Neuronal stem cell (in vitro differentiated cells): ENCODE measurements around the gene COL5A3. TPM values are rescaled to one million over a fixed set of nuclear protein-coding genes. Genes with fewer than 3 reads are reported as not detected.

Source experiments
- DNase-seq: peaks from one replicate; pipeline ENCODE4 v3.0.0-alpha.2; 2013; ENCODE audit warnings: low spot score
- H2AFZ ChIP-seq: one replicate; pipeline ENCODE4 v1.6.1; 2013; ENCODE audit warnings: mild to moderate bottlenecking, low read length, inconsistent platforms
- H2AK5ac ChIP-seq: 2 replicates; pipeline ENCODE4 v1.6.1; 2013; ENCODE audit warnings: low read depth, mild to moderate bottlenecking, inconsistent platforms, low read length, moderate library complexity, mixed read lengths
- H2BK120ac ChIP-seq: 2 replicates; pipeline ENCODE4 v1.6.1; 2013; ENCODE audit warnings: low read depth, mild to moderate bottlenecking, inconsistent platforms, low read length, moderate library complexity, mixed read lengths
- H2BK12ac ChIP-seq: one replicate; pipeline ENCODE4 v1.6.1; 2013; ENCODE audit warnings: low read length, inconsistent platforms
- H2BK15ac ChIP-seq: 2 replicates; pipeline ENCODE4 v1.6.1; 2013; ENCODE audit warnings: mild to moderate bottlenecking, low read length, inconsistent platforms, mixed read lengths
- H2BK5ac ChIP-seq: one replicate; pipeline ENCODE4 v1.6.1; 2013; ENCODE audit warnings: inconsistent platforms, mild to moderate bottlenecking, low read length, moderate library complexity
- H3K14ac ChIP-seq: one replicate; pipeline ENCODE4 v1.6.1; 2013; ENCODE audit warnings: low read length, inconsistent platforms
- H3K18ac ChIP-seq: 2 replicates; pipeline ENCODE4 v1.6.1; 2013; ENCODE audit warnings: low read length, inconsistent platforms
- H3K23ac ChIP-seq: 2 replicates; pipeline ENCODE4 v1.6.1; 2013; ENCODE audit warnings: low read depth, mild to moderate bottlenecking, mixed read lengths, low read length, inconsistent platforms; ENCODE audit not compliant: poor library complexity
- H3K27ac ChIP-seq: replicated peaks from 3 replicates; pipeline ENCODE4 v1.5.1; 2013; ENCODE audit warnings: low read length, inconsistent platforms
- H3K27me3 ChIP-seq, 3 experiments: 2 replicates each; pipeline ENCODE4 v1.6.1; 2013; ENCODE audit warnings: low read length in 3 of 3, mild to moderate bottlenecking in 2 of 3, inconsistent platforms in 1 of 3, low read depth in 1 of 3, mixed read lengths in 1 of 3, moderate library complexity in 1 of 3; ENCODE audit not compliant: control insufficient read depth in 3 of 3, insufficient read depth in 3 of 3
- H3K36me3 ChIP-seq, 2 donors: replicated peaks in 1 of 2; 2 replicates each; pipeline ENCODE4 v1.6.1; 2013; ENCODE audit warnings: low read length in 2 of 2; ENCODE audit not compliant: control insufficient read depth in 2 of 2, insufficient read depth in 2 of 2
- H3K4ac ChIP-seq: 2 replicates; pipeline ENCODE4 v1.6.1; 2013; ENCODE audit warnings: inconsistent platforms, mild to moderate bottlenecking, low read length, moderate library complexity
- H3K4me1 ChIP-seq, 2 donors: 1 replicate in 1 of 2; 2 replicates in 1 of 2; pipeline ENCODE4 v1.6.1; 2013; ENCODE audit warnings: low read length in 2 of 2, low read depth in 1 of 2; ENCODE audit not compliant: control insufficient read depth in 2 of 2, insufficient read depth in 1 of 2
- H3K4me2 ChIP-seq: one replicate; pipeline ENCODE4 v1.6.1; 2013; ENCODE audit warnings: mild to moderate bottlenecking, low read length, inconsistent platforms; ENCODE audit not compliant: insufficient read depth, poor library complexity, severe bottlenecking
- H3K4me3 ChIP-seq, 2 donors: 2 replicates each; pipeline ENCODE4 v1.5.1; 2013; ENCODE audit warnings: low read length in 2 of 2, mild to moderate bottlenecking in 2 of 2, inconsistent platforms in 1 of 2, moderate library complexity in 1 of 2
- H3K79me1 ChIP-seq: one replicate; pipeline ENCODE4 v1.6.1; 2013; ENCODE audit warnings: low read depth, mild to moderate bottlenecking, inconsistent platforms, low read length, moderate library complexity
- H3K9ac ChIP-seq: one replicate; pipeline ENCODE4 v1.6.1; 2013; ENCODE audit warnings: mild to moderate bottlenecking, low read depth, low read length, inconsistent platforms; ENCODE audit not compliant: poor library complexity
- H3K9me3 ChIP-seq, 2 donors: replicated peaks in 1 of 2; 2 replicates each; pipeline versions ENCODE3 to v1.6.1; 2013; ENCODE audit warnings: low read length in 2 of 2, mild to moderate bottlenecking in 2 of 2, inconsistent platforms in 1 of 2, low read depth in 1 of 2, mixed read lengths in 1 of 2, moderate library complexity in 1 of 2; ENCODE audit not compliant: control insufficient read depth in 2 of 2, insufficient read depth in 1 of 2
- H4K8ac ChIP-seq: one replicate; pipeline ENCODE4 v1.6.1; 2013; ENCODE audit warnings: low read depth, mild to moderate bottlenecking, inconsistent platforms, low read length, moderate library complexity
- H4K91ac ChIP-seq: one replicate; pipeline ENCODE4 v1.6.1; 2013; ENCODE audit warnings: low read length, low read depth, mild to moderate bottlenecking, inconsistent platforms; ENCODE audit not compliant: poor library complexity
- WGBS, 2 donors: extraction: QIAGEN DNeasy Blood & Tissue Kit; methylation state at CpG; one replicate each; pipeline ENCODE4 v1.1.7; 2013; ENCODE audit warnings: missing lambda C conversion rate in 2 of 2, mixed read lengths in 1 of 2; ENCODE audit not compliant: insufficient read length in 2 of 2, insufficient replicate concordance in 1 of 2; ENCODE audit errors: extremely low coverage in 2 of 2; 5-methylcytosine and 5-hydroxymethylcytosine counted together
- polyA plus RNA-seq, 2 experiments: library from polyadenylated mRNA; stranded (reverse); fragments of 200-250 nt; gene quantifications; one replicate each; pipeline ENCODE4 v1.2.3, GENCODE V29; 2013

COL5A3 gene
- 0.03 TPM for polyA plus RNA-seq (2013, experiment 1 of 2)
- 0.06 TPM for polyA plus RNA-seq (2013, experiment 2 of 2)

- no CpG with 5 or more reads among the region's 38 CpGs for WGBS, 2 donors
- no peak within 1 kb of the TSS for H2AK5ac ChIP-seq
- peak within 1 kb of the TSS; percentile 25 for H3K14ac ChIP-seq
- H3K9me3 ChIP-seq: peaks cover 0 to 3% of the 10 kb centered on the region in 2 donors
- H2BK12ac ChIP-seq: no peak within 1 kb of the TSS
- no peak within 1 kb of the TSS for H2BK120ac ChIP-seq
- H2BK15ac ChIP-seq: no peak within 1 kb of the TSS
- peak within 1 kb of the TSS; percentile 65 for H3K18ac ChIP-seq
- H3K4me2 ChIP-seq: peak within 1 kb of the TSS; percentile 18
- H3K9ac ChIP-seq: peak within 1 kb of the TSS; percentile 24
- no peak within 1 kb of the TSS for H3K4ac ChIP-seq
- peak within 1 kb of the TSS; percentile 66 for H3K23ac ChIP-seq
- peaks cover 13 to 17% of the 10 kb centered on the region in 2 donors for H3K4me1 ChIP-seq
- H3K4me3 ChIP-seq: no peak within 1 kb of the TSS
- H3K27me3 ChIP-seq: peaks cover 9 to 62% (median 27%) of the 10 kb centered on the region in 3 experiments
- H3K36me3 ChIP-seq: no peaks in the 10 kb centered on the region
- no peak within 1 kb of the TSS for H3K27ac ChIP-seq
- no peak within 1 kb of the TSS for H4K8ac ChIP-seq
- no peak for DNase-seq
- H4K91ac ChIP-seq: no peak within 1 kb of the TSS
- H2BK5ac ChIP-seq: no peak within 1 kb of the TSS
- no peak within 1 kb of the TSS for H2AFZ ChIP-seq
- H3K79me1 ChIP-seq: no peaks in the 10 kb centered on the region
Measured at GRCh38 chr19:10010247-10010691, at the start of gene COL5A3. Gene COL5A3 (minus strand): TSS chr19:10010504. CDS start chr19:10010385, 119 bp downstream.

GRCh38 chr19:10052602-10053360 lies 42.5 kb upstream of the COL5A3 start:
- no peak overlapping the region for H3K14ac ChIP-seq
- WGBS, 2 donors: no CpG with 5 or more reads among the region's 21 CpGs
- H3K18ac ChIP-seq: no peak overlapping the region
- H3K23ac ChIP-seq: peak overlapping the region; percentile 10
- no peaks in the 10 kb centered on the region for H3K4me1 ChIP-seq
- H3K79me1 ChIP-seq: no peaks in the 10 kb centered on the region
- H3K36me3 ChIP-seq: no peaks in the 10 kb centered on the region
- no peak for DNase-seq
- H2BK12ac ChIP-seq: no peak overlapping the region
- H3K9me3 ChIP-seq: peaks cover 0 to 4% of the 10 kb centered on the region in 2 donors
- no peak overlapping the region for H2BK15ac ChIP-seq
- no peak overlapping the region for H2AFZ ChIP-seq
- H2BK5ac ChIP-seq: no peak overlapping the region
- peaks cover 0 to 6% (median 0%) of the 10 kb centered on the region in 3 experiments for H3K27me3 ChIP-seq
- H4K91ac ChIP-seq: no peak overlapping the region
- no peak overlapping the region for H3K9ac ChIP-seq
- H3K4me3 ChIP-seq: no peak overlapping the region
- H3K4me2 ChIP-seq: no peak overlapping the region
- H3K27ac ChIP-seq: no peak overlapping the region
- H4K8ac ChIP-seq: no peak overlapping the region
- no peak overlapping the region for H2AK5ac ChIP-seq
- H2BK120ac ChIP-seq: no peak overlapping the region
- H3K4ac ChIP-seq: no peak overlapping the region

- no peak for DNase-seq
- Histone ChIP-seq H3K9me3 (peaks cover 0 to 14% of the 10 kb centered on the region in 2 donors), H2BK120ac (no peak overlapping the region), H3K4me2 (no peak overlapping the region), H3K9ac (no peak overlapping the region), H2AK5ac (no peak overlapping the region), H2AFZ (no peak overlapping the region), H3K4me1 (no peaks in the 10 kb centered on the region), H3K23ac (no peak overlapping the region), H2BK15ac (no peak overlapping the region), H3K18ac (no peak overlapping the region), H3K27me3 (peaks cover 0 to 8% (median 2%) of the 10 kb centered on the region in 3 experiments), H3K4ac (no peak overlapping the region), H3K4me3 (peak overlapping the region in 1 of 2 donors; percentile 68), H3K36me3 (no peaks in the 10 kb centered on the region), H3K27ac (no peak overlapping the region), H2BK5ac (no peak overlapping the region), H4K8ac (no peak overlapping the region), H3K14ac (no peak overlapping the region), H3K79me1 (no peaks in the 10 kb centered on the region), H2BK12ac (no peak overlapping the region), H4K91ac (no peak overlapping the region)
- no CpG with 5 or more reads among the region's 2 CpGs for WGBS, 2 donors
Measured at GRCh38 chr19:10049626-10050025, 39.3 kb upstream of the COL5A3 start.

GRCh38 chr19:10045371-10045770 lies 35.1 kb upstream of the COL5A3 start:
- H2BK12ac ChIP-seq: no peak overlapping the region
- WGBS, 2 donors: no CpG with 5 or more reads among the region's 1 CpG

More at GRCh38 chr19:10045371-10045770, 35.1 kb upstream of the COL5A3 start:
- peaks cover 0 to 8% (median 2%) of the 10 kb centered on the region in 3 experiments for H3K27me3 ChIP-seq
- DNase-seq: no peak
- H3K18ac ChIP-seq: no peak overlapping the region
- no peak overlapping the region for H2BK15ac ChIP-seq
- H3K4ac ChIP-seq: no peak overlapping the region
- H4K8ac ChIP-seq: no peak overlapping the region
- no peak overlapping the region for H3K4me2 ChIP-seq
- H2AK5ac ChIP-seq: no peak overlapping the region
- no peak overlapping the region for H3K9ac ChIP-seq
- no peaks in the 10 kb centered on the region for H3K36me3 ChIP-seq
- H4K91ac ChIP-seq: no peak overlapping the region
- H2AFZ ChIP-seq: no peak overlapping the region
- H3K14ac ChIP-seq: no peak overlapping the region
- H3K79me1 ChIP-seq: no peaks in the 10 kb centered on the region
- no peak overlapping the region for H3K4me3 ChIP-seq
- no peak overlapping the region for H3K23ac ChIP-seq
- peaks cover 0 to 46% of the 10 kb centered on the region in 2 donors for H3K9me3 ChIP-seq
- no peak overlapping the region for H2BK120ac ChIP-seq
- H3K4me1 ChIP-seq: no peaks in the 10 kb centered on the region
- H2BK5ac ChIP-seq: no peak overlapping the region
- H3K27ac ChIP-seq: no peak overlapping the region
